DND-41 (cell line): ENCODE data around the gene STX16.

Experiments
- ATAC-seq: fragments of 200-7000 bp; cut with Tn5 transposase; 3 replicates; pipeline ENCODE4 v1.9.1; 2021; ENCODE audit warnings: low read depth; ENCODE audit not compliant: insufficient read depth
- DNase-seq: peaks from one replicate; pipeline ENCODE4 v3.0.0-alpha.2; 2020
- H2AFZ ChIP-seq: 2 replicates; pipeline ENCODE4 v1.6.0; 2012; ENCODE audit warnings: low read depth, low read length
- H3K27ac ChIP-seq: 2 replicates; pipeline ENCODE4 v1.5.1; 2012; ENCODE audit warnings: low read length, inconsistent platforms
- H3K27me3 ChIP-seq: fragments of 200-600 bp; sonication (generic); 2 replicates; pipeline ENCODE4 v1.6.0; 2012; ENCODE audit warnings: low read length, mild to moderate bottlenecking, inconsistent platforms; ENCODE audit not compliant: insufficient read depth, poor library complexity
- H3K36me3 ChIP-seq: 2 replicates; pipeline ENCODE4 v1.5.1; 2012; ENCODE audit warnings: low read length, inconsistent platforms; ENCODE audit not compliant: insufficient read depth
- H3K4me1 ChIP-seq: 2 replicates; pipeline ENCODE4 v1.5.1; 2012; ENCODE audit warnings: mild to moderate bottlenecking, low read length; ENCODE audit not compliant: insufficient read depth
- H3K4me2 ChIP-seq: 2 replicates; pipeline ENCODE4 v1.6.0; 2012; ENCODE audit warnings: mild to moderate bottlenecking, moderate library complexity, low read length, inconsistent platforms; ENCODE audit not compliant: insufficient read depth
- H3K4me3 ChIP-seq, 2 experiments: fragments of 200-600 bp in 1 of 2; shearing (Covaris generic) in 1 of 2; 2 replicates each; pipeline ENCODE4 v1.5.1; 2012 to 2016; ENCODE audit warnings: inconsistent platforms in 2 of 2, low read length in 2 of 2, mild to moderate bottlenecking in 2 of 2, low read depth in 1 of 2, moderate library complexity in 1 of 2
- H3K79me2 ChIP-seq: 2 replicates; pipeline ENCODE4 v1.6.0; 2012; ENCODE audit warnings: low read length, inconsistent platforms; ENCODE audit not compliant: insufficient read depth
- H3K9ac ChIP-seq: 2 replicates; pipeline ENCODE4 v1.6.0; 2012; ENCODE audit warnings: low read depth, mild to moderate bottlenecking, inconsistent platforms, low read length, moderate library complexity
- H3K9me3 ChIP-seq: 2 replicates; pipeline ENCODE4 v1.5.1; 2012; ENCODE audit warnings: low read length, moderate library complexity, mild to moderate bottlenecking, inconsistent platforms; ENCODE audit not compliant: insufficient read depth, severe bottlenecking
- H4K20me1 ChIP-seq: 2 replicates; pipeline ENCODE4 v1.6.0; 2012; ENCODE audit warnings: low read length; ENCODE audit not compliant: insufficient read depth
- EZH2 ChIP-seq: IDR thresholded peaks from 3 replicates; pipeline ENCODE4 v1.6.1; 2012; ENCODE audit warnings: borderline replicate concordance, low read depth, mild to moderate bottlenecking, moderate library complexity, low read length, inconsistent platforms; ENCODE audit not compliant: severe bottlenecking
- TF ChIP-seq, protein P1 (sequence below): IDR thresholded peaks from 2 replicates; pipeline ENCODE4 v1.5.1; 2012; ENCODE audit warnings: borderline replicate concordance, low read length, moderate library complexity, mild to moderate bottlenecking; ENCODE audit not compliant: poor library complexity, severe bottlenecking; ENCODE audit errors: extremely low read depth

STX16 gene

GRCh38 chr20:58677079-58677604 is 26.1 kb downstream of the STX16 start:
- no peak for DNase-seq
- H2AFZ ChIP-seq: no peak overlapping the region
- H3K9ac ChIP-seq: no peak overlapping the region
- no peak overlapping the region for H3K4me2 ChIP-seq
- no peaks in the 10 kb centered on the region for H3K9me3 ChIP-seq
- no peak overlapping the region for H3K27ac ChIP-seq
- H3K4me1 ChIP-seq: no peaks in the 10 kb centered on the region
- peaks cover 3% of the 10 kb centered on the region; the same call in 1 of the 2 replicates for H4K20me1 ChIP-seq
- peaks cover 78% of the 10 kb centered on the region for H3K36me3 ChIP-seq
- no peak for ATAC-seq
- no peaks in the 10 kb centered on the region for H3K79me2 ChIP-seq
- no peak overlapping the region for H3K4me3 ChIP-seq
- TF ChIP-seq, protein P1, sequence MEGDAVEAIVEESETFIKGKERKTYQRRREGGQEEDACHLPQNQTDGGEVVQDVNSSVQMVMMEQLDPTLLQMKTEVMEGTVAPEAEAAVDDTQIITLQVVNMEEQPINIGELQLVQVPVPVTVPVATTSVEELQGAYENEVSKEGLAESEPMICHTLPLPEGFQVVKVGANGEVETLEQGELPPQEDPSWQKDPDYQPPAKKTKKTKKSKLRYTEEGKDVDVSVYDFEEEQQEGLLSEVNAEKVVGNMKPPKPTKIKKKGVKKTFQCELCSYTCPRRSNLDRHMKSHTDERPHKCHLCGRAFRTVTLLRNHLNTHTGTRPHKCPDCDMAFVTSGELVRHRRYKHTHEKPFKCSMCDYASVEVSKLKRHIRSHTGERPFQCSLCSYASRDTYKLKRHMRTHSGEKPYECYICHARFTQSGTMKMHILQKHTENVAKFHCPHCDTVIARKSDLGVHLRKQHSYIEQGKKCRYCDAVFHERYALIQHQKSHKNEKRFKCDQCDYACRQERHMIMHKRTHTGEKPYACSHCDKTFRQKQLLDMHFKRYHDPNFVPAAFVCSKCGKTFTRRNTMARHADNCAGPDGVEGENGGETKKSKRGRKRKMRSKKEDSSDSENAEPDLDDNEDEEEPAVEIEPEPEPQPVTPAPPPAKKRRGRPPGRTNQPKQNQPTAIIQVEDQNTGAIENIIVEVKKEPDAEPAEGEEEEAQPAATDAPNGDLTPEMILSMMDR: no peak
- no peak for TF ChIP-seq EZH2
- H3K27me3 ChIP-seq: no peaks in the 10 kb centered on the region

- H3K4me1 ChIP-seq: no peaks in the 10 kb centered on the region
- no peaks in the 10 kb centered on the region for H3K9me3 ChIP-seq
- no peak overlapping the region for H3K4me3 ChIP-seq
- H2AFZ ChIP-seq: no peak overlapping the region
- no peak overlapping the region for H3K9ac ChIP-seq
- no peak overlapping the region for H3K4me2 ChIP-seq
- H3K79me2 ChIP-seq: no peaks in the 10 kb centered on the region
- no peaks in the 10 kb centered on the region for H3K27me3 ChIP-seq
- peaks cover 3% of the 10 kb centered on the region; the same call in 1 of the 2 replicates for H4K20me1 ChIP-seq
- no peak for ATAC-seq
- no peak overlapping the region for H3K27ac ChIP-seq
- H3K36me3 ChIP-seq: peaks cover 74% of the 10 kb centered on the region
- no peak for DNase-seq
- no peak for TF ChIP-seq EZH2
- TF ChIP-seq, protein P1: no peak
Measured at GRCh38 chr20:58677808-58678207, 26.7 kb downstream of the STX16 start.

- no peak for ATAC-seq
- Histone ChIP-seq H3K79me2 (no peaks in the 10 kb centered on the region), H3K27me3 (no peaks in the 10 kb centered on the region), H3K4me2 (no peak overlapping the region), H3K9me3 (no peaks in the 10 kb centered on the region), H4K20me1 (peaks cover 3% of the 10 kb centered on the region; the same call in 1 of the 2 replicates), H3K9ac (no peak overlapping the region), H3K36me3 (peaks cover 64% of the 10 kb centered on the region), H3K27ac (no peak overlapping the region), H3K4me1 (no peaks in the 10 kb centered on the region), H2AFZ (no peak overlapping the region), H3K4me3 (no peak overlapping the region)
- TF ChIP-seq, protein P1: no peak
- no peak for TF ChIP-seq EZH2
- no peak for DNase-seq
Measured at GRCh38 chr20:58678806-58679205, 27.7 kb downstream of the STX16 start.
